GM21447 (cell line): ENCODE measurements around the gene FBRSL1.

Source experiments
- ATAC-seq: cut with Tn5 transposase; IDR thresholded peaks from one replicate; pipeline ENCODE4 v1.9.1; 2021; ENCODE audit not compliant: unreplicated experiment

FBRSL1 gene

DNA sequence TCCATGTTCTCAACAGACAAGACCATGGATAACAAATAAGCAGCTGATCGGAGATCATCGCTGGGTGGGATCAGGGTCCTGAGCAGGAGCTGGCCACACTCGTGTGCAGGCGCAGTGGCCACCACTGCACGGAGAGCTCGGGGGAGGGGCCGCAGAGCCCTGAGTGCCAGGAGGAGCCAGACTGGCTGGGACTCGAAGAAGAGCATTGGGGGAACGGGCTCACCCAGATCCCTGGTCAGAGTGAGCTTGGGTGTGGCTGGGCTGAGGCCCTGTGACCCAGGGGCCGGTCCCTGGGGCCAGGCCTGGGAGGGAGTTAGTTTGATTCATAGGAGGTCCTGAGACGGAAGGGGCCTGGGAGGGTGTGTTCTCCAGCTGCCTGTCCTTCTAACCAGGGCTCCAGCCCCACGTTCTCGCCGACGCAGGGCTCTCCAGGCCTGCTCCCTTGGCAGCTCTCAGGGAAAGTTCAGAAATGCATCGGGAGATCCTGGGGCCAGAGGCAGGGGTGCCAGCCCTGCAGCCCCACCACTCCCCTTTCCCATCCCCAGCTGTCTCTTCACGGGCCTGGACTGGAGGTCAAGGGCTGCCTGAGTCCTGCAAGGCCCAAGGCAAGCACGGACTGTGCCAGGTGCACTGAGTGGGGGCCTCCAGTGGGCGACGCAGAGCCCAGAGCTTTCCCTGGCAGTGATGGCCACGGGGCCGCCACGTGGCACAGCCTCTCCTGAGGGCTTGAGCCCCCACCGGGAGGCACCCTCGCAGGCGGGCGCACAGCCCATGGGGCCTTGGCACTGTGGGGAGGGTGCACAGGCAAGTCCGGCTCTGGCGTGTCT is 48.1 kb downstream of the FBRSL1 start:
- no peak for ATAC-seq

DNA sequence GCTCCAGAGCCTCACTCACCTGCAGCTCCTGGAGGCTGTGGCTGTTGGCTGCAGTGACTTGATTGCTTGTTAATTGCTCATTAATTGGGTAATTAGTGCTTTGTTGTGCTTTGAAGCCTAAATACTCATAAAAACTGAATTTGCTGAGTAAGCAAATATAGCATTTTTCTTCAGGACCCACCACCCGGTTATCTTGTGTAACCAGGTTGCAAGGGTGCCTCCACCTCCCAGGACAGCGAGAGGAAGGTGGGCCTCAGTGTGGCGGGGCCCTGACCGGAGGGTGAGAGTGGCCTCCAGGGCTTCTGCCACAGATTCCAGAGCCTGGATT is 48.7 kb downstream of the FBRSL1 start:
- no peak for ATAC-seq

DNA sequence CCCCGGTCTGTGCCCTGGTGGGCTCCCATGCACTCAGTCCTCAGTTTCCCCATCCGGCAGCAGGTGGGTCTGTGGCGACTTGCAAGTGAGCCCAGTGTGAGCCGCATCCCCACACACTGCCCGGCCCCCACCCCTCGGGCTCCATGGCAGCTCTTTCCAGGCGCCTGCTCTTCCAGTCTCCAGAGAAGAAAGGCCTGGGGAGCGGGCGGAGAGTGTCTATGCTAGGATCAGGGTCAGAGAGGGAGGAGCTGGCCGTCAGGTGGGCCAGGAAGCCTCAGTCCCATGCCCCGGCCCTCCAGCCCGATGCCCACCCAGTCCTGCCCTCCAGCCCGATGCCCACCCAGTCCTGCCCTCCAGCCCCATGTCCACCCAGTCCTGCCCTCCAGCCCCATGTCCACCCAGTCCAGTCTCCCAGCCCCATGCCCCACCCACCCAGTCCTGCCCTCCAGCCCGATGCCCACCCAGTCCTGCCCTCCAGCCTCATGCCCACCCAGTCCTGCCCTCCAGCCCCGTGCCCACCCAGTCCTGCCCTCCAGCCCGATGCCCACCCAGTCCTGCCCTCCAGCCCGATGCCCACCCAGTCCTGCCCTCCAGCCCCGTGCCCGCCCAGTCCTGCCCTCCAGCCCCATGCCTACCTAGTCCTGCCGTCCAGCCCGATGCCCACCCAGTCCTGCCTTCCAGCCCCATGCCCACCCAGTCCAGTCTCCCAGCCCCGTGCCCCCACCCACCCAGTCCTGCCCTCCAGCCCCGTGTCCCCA is 49.2 kb downstream of the FBRSL1 start:
- no peak for ATAC-seq

DNA sequence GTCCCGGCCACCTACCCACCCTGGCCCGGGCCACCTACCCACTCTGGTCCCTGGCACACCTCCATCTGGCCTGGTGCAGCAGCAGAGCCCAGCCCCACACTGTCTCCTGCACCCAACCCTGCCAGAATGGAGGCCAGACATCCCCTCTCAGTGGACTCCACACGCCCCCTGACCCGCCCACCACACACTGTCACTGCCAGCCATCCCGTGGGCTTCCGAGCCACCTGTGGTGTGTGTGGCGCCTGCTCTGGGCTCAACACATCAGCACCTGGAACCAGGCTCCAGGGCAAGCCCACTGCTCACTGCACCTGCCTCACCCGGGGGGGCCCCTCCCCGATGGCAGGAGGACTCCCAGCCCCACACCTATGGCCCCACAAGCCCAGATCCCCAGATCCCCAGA is 50.5 kb downstream of the FBRSL1 start:
- ATAC-seq = no peak

DNA sequence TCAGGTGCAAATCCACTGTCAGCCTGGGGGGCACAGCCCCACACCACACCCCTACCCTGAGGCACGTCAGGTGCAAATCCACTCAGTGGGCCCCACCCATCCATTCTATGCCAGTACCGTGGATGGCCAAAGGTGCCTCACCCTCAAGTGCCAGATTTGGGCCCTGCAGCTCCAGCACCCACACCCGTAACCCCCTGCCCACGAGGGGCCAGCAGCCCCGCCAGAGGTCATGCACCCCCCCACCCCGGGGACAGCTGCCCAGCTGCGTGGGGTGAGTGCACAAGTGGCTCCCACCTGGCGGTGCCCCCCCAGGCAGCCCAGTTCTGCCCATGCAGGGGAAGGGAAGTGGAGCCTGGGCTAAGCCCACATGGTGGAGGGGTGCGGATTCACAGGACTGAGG is 51.2 kb downstream of the FBRSL1 start:
- no peak for ATAC-seq

DNA sequence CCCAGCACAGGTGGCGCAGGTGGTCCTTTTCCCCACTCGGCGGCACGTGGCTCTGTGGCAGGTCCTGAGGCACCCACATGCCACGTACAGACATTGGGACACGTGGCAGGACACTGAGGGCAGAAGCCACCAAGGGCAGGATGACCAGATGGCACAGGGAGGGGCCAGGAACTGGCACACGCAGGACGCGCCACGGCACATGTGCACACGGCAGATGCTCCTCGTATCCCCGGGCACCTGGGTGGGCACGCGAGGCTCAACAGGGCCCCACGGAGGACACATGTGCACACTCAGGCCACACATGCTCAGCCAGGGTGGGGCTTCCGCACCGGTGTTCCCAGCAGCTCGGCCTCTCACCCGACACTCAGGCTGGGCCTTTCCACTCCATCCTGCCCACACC is 52.0 kb downstream of the FBRSL1 start:
- ATAC-seq = no peak

DNA sequence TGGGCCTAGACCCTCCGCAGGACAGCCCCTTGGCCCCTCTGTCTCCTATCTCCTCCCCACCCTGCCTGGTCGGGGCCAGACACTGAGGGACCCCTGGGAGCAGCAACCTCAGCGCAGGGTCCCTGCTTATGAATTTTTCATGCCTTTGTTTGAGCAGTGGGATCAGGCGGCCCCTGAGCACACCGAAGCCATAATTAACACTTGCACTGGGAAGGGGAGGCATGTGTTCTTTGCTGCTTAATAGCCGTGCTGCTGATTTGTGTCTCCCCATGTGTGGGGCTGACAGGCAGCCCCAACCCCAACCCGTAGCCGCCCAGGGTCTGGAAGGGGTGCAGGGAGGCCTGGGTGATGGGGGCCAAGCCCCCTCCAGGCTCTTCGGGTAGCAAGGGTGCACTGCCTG is 52.7 kb downstream of the FBRSL1 start:
- no peak for ATAC-seq

DNA sequence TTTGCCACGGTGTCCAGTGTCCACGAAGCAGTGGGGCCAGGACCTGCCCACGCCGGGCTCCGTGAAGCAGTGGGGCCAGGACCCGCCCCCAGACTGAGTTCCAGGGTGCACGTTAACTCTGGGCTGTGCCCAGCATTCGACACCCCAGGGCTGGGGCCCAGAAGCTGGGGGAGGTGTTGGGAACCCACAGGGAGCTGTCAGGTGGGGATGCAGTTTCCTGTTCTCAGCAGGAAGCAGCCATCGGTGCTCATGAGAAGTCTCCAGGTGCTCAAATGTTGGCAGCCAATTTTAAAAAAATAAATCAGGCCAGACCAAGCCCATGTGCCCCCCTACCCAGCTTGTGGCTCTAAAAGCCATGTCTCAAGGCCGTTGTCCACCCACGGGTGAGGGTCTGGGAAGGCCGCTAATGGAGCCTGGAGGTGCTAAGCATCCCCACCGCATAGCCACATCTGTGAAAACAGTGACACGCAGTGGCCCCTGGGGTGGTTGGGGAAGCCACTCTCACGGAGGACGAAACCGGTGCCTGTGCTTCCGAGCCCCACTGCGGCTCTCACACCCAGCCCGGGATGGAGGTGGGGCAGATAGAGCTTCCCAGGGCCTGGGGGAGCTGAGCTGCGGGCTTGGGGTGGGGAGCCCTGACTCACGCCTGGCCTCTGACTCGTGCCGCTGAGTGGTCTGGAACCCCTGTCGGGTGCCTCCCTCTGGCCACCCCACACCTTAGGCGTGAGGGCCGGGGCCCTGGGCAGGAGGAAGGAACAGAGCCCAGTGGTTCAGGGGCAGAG is 53.5 kb downstream of the FBRSL1 start:
- ATAC-seq = no peak

DNA sequence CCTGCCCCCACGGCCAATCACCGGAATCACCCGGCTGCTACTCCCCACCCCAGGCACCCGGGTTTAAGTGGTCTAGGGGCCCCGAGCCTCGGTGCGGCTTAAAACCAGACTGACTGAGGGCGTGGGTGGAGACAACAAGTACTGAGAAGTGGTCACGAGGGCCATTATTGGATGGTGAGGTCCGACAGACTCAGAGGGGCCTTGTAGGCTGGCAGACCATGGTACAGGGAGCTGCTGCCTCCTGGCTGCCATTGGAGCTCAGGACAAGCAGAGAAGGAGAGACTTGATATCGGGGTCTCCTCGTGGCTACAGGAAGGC is 54.1 kb downstream of the FBRSL1 start:
- no peak for ATAC-seq

DNA sequence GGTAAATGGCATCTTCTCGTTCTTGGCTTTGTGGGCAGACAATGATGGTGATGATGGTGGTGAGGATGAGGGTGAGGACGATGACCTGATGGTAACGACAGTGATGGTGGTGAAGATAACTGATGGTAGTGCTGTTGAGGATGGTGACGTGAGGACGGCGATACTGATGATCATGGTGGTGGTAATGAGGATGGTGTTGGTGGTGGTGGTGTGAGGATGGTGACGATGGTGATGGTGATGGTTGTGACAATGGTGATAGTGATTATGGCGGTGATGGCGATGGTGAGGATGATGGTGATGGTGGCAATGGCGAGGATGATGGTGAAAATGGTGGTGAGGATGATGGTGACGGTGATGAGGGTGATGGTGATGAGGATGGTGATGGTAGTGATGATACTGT is 54.5 kb downstream of the FBRSL1 start:
- ATAC-seq = no peak

DNA sequence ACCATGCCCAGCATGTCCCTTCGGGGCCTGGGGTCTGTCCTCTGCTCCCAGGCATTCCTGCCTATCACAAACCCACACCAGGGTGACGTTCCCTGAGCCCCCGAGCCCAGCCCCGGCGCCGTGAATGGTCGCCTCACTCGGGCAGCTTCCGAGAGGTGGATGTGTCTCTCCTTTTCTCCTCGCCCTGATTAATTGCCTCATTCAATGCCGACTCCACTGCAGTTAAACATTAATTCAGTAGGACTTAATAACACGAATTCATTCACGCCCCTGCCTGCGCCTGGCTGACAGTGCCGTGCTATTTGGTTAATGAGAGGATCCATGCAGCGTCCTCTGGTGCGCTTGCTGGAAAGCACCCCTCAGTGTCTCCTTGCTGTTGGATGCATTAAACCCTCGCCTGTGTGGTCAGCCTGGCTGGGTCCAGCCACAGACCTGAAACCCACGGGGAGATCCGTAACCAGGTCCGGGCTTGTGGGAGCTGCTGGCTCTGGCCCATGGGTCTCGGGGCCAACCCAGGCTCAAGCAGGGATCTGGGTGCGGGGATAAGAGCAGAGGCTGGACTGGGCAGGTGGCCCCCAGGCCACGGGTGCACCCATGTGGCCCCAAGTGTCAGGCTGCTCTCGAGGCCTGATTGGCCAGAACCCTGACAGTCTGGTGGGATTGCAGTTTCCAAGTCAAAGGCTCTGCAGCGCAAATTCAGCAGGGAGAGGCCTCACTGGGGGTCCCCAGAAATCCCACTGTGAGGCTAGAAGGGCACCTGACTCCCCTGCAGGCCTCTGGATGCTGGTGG is 55.4 kb downstream of the FBRSL1 start:
- ATAC-seq = no peak

DNA sequence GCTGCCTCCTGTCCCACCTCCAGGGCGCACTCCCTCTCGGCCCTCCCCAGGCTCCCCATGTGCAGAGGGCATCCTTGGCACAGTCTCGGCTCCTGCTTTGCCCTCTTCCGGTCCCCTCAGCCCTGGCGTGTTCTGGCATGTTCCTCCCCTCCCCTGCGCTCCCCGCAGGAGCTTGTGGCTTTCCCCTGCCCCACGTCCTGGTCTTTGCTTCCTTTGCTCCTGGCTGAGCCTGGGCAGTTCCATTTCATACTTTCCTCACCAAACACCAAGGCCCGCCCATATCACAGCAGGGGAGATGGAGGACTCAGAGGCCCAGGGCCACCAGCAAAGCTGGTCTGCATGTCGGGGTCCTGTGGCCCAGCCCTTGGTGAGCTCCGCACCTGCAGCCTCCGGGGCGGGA is 56.0 kb downstream of the FBRSL1 start:
- no peak for ATAC-seq

DNA sequence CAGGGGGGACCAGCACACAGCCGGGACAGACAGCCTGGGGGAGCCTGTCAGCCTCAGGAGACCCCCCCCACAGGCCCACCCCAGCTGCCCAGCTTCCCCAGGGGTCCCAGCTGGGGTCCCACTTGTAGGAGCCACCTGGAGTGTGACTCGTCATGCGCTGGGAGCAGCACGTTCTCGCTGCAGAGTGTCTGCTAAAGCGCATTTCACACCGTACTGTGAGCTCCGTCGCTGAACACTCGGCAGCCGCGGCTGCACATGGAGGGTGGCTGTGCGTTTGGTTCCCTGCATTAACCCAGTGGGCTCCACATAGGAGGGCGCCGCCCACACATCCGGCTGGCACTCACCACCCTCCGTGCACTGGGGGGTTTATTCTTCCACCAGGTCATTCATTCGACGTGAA is 56.7 kb downstream of the FBRSL1 start:
- ATAC-seq = no peak

DNA sequence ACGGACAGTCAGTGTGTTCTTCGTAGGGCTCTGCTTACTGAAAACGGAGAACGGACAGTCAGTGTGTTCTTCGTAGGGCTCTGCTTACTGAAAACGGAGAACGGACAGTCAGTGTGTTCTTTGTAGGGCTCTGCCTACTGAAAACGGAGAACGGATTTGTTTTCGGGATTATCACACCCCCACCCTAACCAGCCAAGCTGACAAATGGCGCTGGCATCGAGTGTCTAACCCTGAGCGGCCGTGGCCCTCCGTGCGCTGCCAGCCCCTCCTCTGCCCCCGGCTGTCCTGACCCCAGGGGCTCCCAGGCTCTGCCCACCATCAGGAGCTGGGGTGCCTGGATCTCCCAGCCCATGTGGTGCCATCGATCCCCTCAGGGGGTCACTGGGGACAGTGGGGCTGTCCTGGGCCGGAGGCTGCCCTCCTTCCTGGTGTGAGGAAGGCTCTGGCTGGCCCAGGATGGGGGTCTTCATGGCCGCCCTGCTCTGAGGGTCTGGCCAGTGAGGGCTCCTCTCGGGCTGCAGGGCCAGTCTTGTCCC is 57.3 kb downstream of the FBRSL1 start:
- no peak for ATAC-seq

DNA sequence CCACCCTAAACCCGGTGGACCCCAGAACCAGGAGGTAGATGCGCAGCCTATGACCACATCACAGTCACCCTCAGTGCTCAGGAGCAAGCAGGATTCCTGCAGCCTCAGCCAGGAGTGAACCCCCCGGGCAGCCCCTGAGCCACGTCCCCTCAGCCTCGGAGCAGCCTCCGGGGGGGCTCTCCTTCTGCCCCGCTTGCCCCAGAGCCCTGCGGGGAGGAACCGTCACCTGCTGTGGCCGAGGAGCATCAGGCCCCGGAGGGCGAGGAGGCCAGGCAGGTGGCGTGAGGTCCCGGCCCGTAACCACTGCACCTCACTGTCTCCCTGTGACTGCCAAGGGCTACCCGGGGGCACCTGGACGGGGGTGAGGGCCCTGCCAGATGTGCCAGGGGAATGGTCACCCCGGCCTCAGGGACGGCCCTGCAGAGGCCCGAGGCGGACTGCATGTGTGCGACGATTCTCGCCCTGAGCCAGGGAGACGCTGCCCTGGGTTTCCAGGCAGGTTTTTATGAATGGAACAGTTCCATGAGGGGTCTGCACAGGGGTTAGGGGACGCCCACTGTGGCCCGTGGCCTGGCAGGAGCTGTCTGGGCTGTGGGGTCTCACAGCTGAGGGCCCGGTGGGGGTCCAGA is 58.6 kb downstream of the FBRSL1 start:
- ATAC-seq = no peak

DNA sequence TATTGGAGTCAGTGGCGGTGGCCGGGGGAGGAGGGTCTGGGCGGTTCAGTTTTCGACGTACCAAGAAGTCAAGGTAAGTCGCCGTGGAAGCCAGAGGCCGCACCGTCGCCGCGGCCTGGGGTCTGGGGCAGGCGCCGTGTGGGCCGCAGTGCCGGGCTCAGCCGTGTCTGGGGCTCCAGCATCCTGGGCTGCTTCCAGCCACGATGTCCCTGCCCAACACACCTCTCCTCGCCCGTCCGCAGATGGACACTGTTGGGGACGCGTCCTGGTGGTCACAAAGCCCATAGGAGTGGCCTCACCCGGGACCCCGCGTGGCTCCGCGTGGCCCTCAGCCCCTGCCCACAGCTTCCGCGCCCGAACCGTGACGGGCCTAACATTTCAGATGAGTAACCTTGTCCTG is 59.1 kb downstream of the FBRSL1 start:
- ATAC-seq = no peak

DNA sequence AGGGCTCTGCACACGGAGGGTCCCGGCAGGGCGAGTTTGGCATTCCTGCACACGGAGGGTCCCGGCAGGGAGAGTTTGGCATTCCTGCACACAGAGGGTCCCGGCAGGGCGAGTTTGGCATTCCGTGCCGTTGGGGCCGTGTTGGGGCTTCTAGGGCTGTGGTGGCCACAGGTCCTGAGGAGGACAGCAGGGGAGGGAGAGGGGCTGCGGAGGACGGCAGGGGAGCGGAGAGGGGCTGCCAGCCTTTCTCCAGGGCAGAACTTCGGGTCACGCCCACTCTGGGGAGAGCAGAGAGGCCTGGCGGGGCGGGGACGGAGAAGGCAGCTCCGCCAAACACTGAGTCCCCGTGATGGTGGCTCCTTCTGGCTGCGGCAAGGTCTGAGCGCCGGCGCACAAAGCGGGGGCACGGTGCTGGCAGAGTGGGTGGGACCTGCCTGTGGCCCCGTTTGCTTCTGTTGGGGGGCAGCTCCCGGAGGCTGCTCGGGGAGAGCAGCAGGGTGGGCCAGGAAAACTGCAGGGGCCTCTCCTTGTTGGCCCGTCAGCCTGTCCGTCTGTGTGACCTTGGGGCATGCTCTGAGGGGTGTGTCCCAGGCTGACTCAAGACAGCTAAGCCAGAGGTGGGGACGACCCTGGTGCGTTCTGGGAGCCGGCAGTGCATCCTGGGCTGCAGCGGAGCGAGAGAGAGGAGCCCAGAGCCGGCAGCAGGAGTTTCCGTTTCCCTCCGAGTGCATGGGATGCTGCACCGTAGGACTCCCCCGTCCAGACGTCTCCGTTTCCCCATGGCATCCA is 60.3 kb downstream of the FBRSL1 start:
- ATAC-seq = no peak

DNA sequence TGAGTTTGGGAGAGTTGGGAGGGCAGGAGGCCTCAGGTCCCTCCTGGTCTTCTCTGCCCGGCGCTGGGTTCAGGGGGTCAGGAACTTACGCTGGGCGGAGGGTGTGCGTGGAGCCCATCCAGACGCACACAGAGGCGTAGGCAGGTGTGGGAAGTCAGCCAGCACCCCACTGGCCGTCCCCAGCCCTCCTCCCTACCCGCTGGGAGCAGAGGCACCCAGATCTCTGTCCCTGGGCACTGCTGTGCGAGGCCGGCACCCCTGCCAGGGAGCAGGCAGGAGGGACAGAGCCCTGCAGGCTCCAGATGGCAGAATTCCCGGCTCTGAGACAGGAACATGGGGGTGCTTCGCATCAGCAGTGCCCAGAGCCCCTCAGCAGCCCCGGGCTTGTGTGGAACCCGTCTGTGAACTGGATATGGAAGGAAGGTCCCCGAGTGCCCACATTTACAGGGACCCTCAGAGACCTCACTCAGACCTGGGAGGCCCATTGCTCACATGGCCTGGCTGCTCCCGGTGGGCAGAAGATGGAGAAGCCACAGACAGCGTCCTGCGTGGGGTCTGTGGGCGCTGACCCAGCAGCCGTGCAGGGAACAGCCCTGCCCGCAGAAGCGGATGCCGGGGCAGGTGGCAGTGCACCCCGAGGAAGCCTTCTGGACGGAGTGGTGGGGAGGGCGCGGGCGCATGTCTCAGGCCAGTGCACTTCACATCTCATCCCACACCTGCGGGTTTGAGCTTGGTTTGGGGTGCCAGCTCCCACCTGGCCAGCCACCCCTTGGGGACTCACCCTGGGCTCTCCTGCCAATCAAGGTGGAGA is 61.1 kb downstream of the FBRSL1 start:
- no peak for ATAC-seq

DNA sequence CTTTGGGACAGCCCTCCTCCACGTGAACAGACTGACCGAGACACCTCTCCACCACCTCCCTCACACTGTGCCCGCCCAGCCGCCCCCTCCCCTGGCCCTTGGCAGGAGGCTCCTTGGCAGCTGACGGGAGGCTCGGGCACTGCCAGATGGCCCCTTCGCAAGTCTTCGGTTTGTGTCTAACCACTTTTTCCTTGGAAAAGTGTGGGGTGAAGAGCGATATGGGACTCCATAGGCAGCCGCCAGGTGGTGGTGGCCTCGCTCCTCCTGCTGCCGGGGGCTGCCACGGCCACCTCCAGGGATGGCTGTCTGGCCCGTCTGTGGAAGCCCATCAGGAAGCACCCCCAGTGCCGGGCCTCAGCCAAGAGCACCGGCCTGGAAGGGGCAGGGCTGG is 61.7 kb downstream of the FBRSL1 start:
- no peak for ATAC-seq
